K562 (cell line): Measurements from ENCODE around the gene SLC26A2. TPM values are rescaled to one million over a fixed set of nuclear protein-coding genes. Genes with fewer than 3 reads are reported as not detected.

Source experiments
- ATAC-seq: fragments of 200-7000 bp; cut with Tn5 transposase; 3 replicates; pipeline ENCODE4 v1.9.1; 2020; ENCODE audit warnings: moderate library complexity
- BruUV-seq: library from RNA; stranded (reverse); fragments of 400-500 nt; replicated peaks from 2 replicates; lab custom pipeline; 2021; lab: Mats Ljungman, UMichigan
- CTCF ChIA-PET: fragments of 300-600 bp; formaldehyde crosslinking; extraction: SDS; loops from one replicate; lab custom pipeline; 2021; ENCODE audit warnings: low intra/inter-chr PET ratio; lab: Yijun Ruan, JAX
- POLR2A ChIA-PET: fragments of 300-600, 350-650 bp; sonication (Branson Sonifier 250); formaldehyde crosslinking; extraction: SDS; loops from one replicate; lab custom pipeline; 2021; ENCODE audit warnings: antibody characterized with exemption, inconsistent platforms; lab: Yijun Ruan, JAX
- DNase-seq, 4 experiments: peaks; one replicate each; pipeline versions ENCODE4 v3.0.0 to v3.0.0-alpha.2; 2011 to 2018; ENCODE audit warnings: low spot score in 3 of 4, mixed read lengths in 3 of 4; ENCODE audit errors: extremely low read depth in 1 of 4
- FAIRE-seq: peaks from 2 replicates; lab custom pipeline; 2011; peaks lifted over from hg19 to GRCh38; lab: Jason Lieb, UNC
- H2AFZ ChIP-seq: 2 replicates; pipeline ENCODE4 v1.6.0; 2011; ENCODE audit warnings: low read depth, low read length, control low read depth, inconsistent platforms
- H3K27ac ChIP-seq: fragments of 200-600 bp; 3 replicates; pipeline ENCODE4 v1.8.0; 2011; ENCODE audit warnings: low read depth, mild to moderate bottlenecking, control low read depth, inconsistent platforms, low read length, moderate library complexity, mixed read lengths; ENCODE audit errors: extremely low read depth
- H3K27me3 ChIP-seq, 2 experiments: fragments of 300-600 bp in 1 of 2; 2 replicates in 1 of 2; 3 replicates in 1 of 2; pipeline versions ENCODE4 v1.6.0 to v1.8.0; 2011; ENCODE audit warnings: inconsistent platforms in 2 of 2, low read length in 2 of 2, mild to moderate bottlenecking in 1 of 2, mixed read lengths in 1 of 2, moderate library complexity in 1 of 2; ENCODE audit not compliant: control insufficient read depth in 2 of 2, insufficient read depth in 2 of 2
- H3K36me3 ChIP-seq: fragments of 300-600 bp; 3 replicates; pipeline ENCODE4 v1.8.0; 2011; ENCODE audit warnings: mild to moderate bottlenecking, low read length, inconsistent platforms; ENCODE audit not compliant: control insufficient read depth, insufficient read depth
- H3K4me1 ChIP-seq, 2 experiments: fragments of 200-600 bp in 1 of 2; replicated peaks in 1 of 2; 2 replicates in 1 of 2; 3 replicates in 1 of 2; pipeline versions ENCODE4 v1.5.1 to v1.8.0; 2011; ENCODE audit warnings: inconsistent platforms in 2 of 2, low read length in 2 of 2, mild to moderate bottlenecking in 1 of 2, mixed read lengths in 1 of 2, moderate library complexity in 1 of 2; ENCODE audit not compliant: control insufficient read depth in 2 of 2, insufficient read depth in 2 of 2
- H3K4me2 ChIP-seq: 2 replicates; pipeline ENCODE4 v1.6.1; 2011; ENCODE audit warnings: low read length, control low read depth, inconsistent platforms, mixed read lengths; ENCODE audit not compliant: insufficient read depth
- H3K4me3 ChIP-seq: fragments of 200-600 bp; sonication (generic), shearing (Covaris generic); 2 replicates; pipeline ENCODE4 v1.5.1; 2016; ENCODE audit warnings: control low read depth, inconsistent platforms
- H3K79me2 ChIP-seq: fragments of 200-600 bp; 3 replicates; pipeline ENCODE4 v1.8.0; 2011; ENCODE audit warnings: low read length, inconsistent platforms; ENCODE audit not compliant: control insufficient read depth, insufficient read depth
- H3K9ac ChIP-seq, 2 experiments: 2 replicates each; pipeline versions ENCODE4 v1.6.0 to v1.6.1; 2011; ENCODE audit warnings: low read depth in 2 of 2, low read length in 2 of 2, control low read depth in 1 of 2, inconsistent platforms in 1 of 2, mild to moderate bottlenecking in 1 of 2, mixed read lengths in 1 of 2; ENCODE audit not compliant: insufficient read depth in 1 of 2
- H3K9me1 ChIP-seq: one replicate; pipeline ENCODE4 v1.6.0; 2011; ENCODE audit warnings: inconsistent platforms, mild to moderate bottlenecking, low read length, moderate library complexity; ENCODE audit not compliant: control insufficient read depth, insufficient read depth
- H3K9me3 ChIP-seq: replicated peaks from 2 replicates; pipeline ENCODE4 v1.5.1; 2011; ENCODE audit warnings: low read depth, low read length, inconsistent platforms; ENCODE audit not compliant: control insufficient read depth, insufficient read depth
- H4K20me1 ChIP-seq: replicated peaks from 2 replicates; pipeline ENCODE4 v1.6.1; 2011; ENCODE audit warnings: low read length, inconsistent platforms, mixed read lengths; ENCODE audit not compliant: control insufficient read depth, insufficient read depth
- CC2D1A ChIP-seq: fragments of 450-650 bp; IDR thresholded peaks from 2 replicates; pipeline ENCODE4 v1.6.1; 2017; ENCODE audit warnings: mild to moderate bottlenecking
- CEBPB ChIP-seq: fragments of 450-650 bp; IDR thresholded peaks from 2 replicates; pipeline ENCODE4 v1.6.1; 2016; ENCODE audit warnings: missing genetic modification characterization, missing compliant biosample characterization
- ETS1 ChIP-seq: conservative IDR thresholded peaks from 2 replicates; pipeline ENCODE4 v1.6.1; 2011; ENCODE audit warnings: low read depth, mild to moderate bottlenecking, low read length; ENCODE audit not compliant: control insufficient read depth
- IRF1 ChIP-seq: sonication (generic); formaldehyde crosslinking; IDR thresholded peaks from 2 replicates; pipeline ENCODE4 v1.8.0; 2022; ENCODE audit warnings: missing genetic modification reagents, mild to moderate bottlenecking, borderline replicate concordance
- PREB ChIP-seq: sonication (generic); formaldehyde crosslinking; IDR thresholded peaks from 2 replicates; pipeline ENCODE4 v1.8.1; 2023; ENCODE audit warnings: mild to moderate bottlenecking, missing genetic modification reagents
- RBM22 ChIP-seq: fragments of 200-400 bp; formaldehyde crosslinking; IDR thresholded peaks from 2 replicates; pipeline ENCODE4 v1.6.1; 2018; ENCODE audit warnings: low read length, low read depth; ENCODE audit not compliant: poor library complexity, severe bottlenecking
- SMAD1 ChIP-seq: fragments of 150-350 bp; IDR thresholded peaks from 2 replicates; pipeline ENCODE4 v1.6.1; 2014; ENCODE audit warnings: low read length, low read depth; ENCODE audit not compliant: partially characterized antibody
- TFAP4 ChIP-seq: sonication (generic); formaldehyde crosslinking; IDR thresholded peaks from 2 replicates; pipeline ENCODE4 v1.8.0; 2022; ENCODE audit warnings: missing genetic modification reagents, mild to moderate bottlenecking, moderate library complexity, borderline replicate concordance
- THAP12 ChIP-seq: fragments of 250-450 bp; sonication (Bioruptor Pico); IDR thresholded peaks from 2 replicates; pipeline ENCODE4 v1.9.0; 2021; ENCODE audit warnings: mild to moderate bottlenecking, inconsistent platforms
- THRB ChIP-seq: fragments of 450-650 bp; formaldehyde crosslinking; conservative IDR thresholded peaks from 2 replicates; pipeline ENCODE4 v1.4.0; 2022; ENCODE audit warnings: mild to moderate bottlenecking, missing genetic modification characterization
- ZNF512 ChIP-seq: IDR thresholded peaks from 2 replicates; pipeline ENCODE4 v1.6.1; 2016; ENCODE audit warnings: missing genetic modification characterization, missing compliant biosample characterization
- WGBS: fragments of 100-300 bp; shearing (Covaris generic); methylation state at CpG from one replicate; pipeline ENCODE4 v1.1.6; 2016; ENCODE audit warnings: low coverage, mixed read lengths; ENCODE audit not compliant: insufficient coverage; ENCODE audit errors: missing lambda C conversion rate; 5-methylcytosine and 5-hydroxymethylcytosine counted together
- in situ Hi-C: fragments of 300-500 bp; cut with MboI; formaldehyde crosslinking; loops from 4 replicates; pipeline ENCODE4 v1.15.0; 2018; ENCODE audit warnings: inconsistent platforms, mixed read lengths
- intact Hi-C: fragments of 100-400 bp; cut with micrococcal nuclease; formaldehyde crosslinking; loops from 2 replicates; pipeline ENCODE4 v1.14.2; 2022
- polyA plus RNA-seq, 8 experiments: library from polyadenylated mRNA; depleted of rRNA in 4 of 8; stranded (reverse) in 5 of 8; unstranded in 3 of 8; fragments of >200 nt; fragmentation: Nextera tagmentation in 2 of 8; fragmentation: Illumina TruSeq in 1 of 8; extraction: Ambion mirVana in 2 of 8; extraction: Trizol in 1 of 8; gene quantifications; 2 replicates each; pipeline versions ENCODE4 v1.2.1 to v1.2.3, GENCODE V29; 2011 to 2014; ENCODE audit warnings: inconsistent platforms in 1 of 8, missing spikeins in 1 of 8
- total RNA-seq, 7 experiments: library from RNA; depleted of rRNA in 6 of 7; stranded (reverse); fragments of >200 nt in 6 of 7; fragmentation: Illumina TruSeq in 2 of 7; extraction: Trizol in 2 of 7; gene quantifications; 2 replicates each; pipeline versions ENCODE4 v1.2.1 to v1.2.3, GENCODE V29; 2011 to 2021; ENCODE audit warnings: low replicate concordance in 1 of 7

Gene SLC26A2
- total and polyA plus RNA-seq, 9 of the 15 experiments (the other 6 are each of a cell fraction or from before 2014, with no cell fraction given) = 1.1 to 6.3 (median 3.6) TPM

GRCh38 chr5:149941795-149942194 lies 18.8 kb upstream of the SLC26A2 start:
- H3K27me3 ChIP-seq = no peaks in the 10 kb centered on the region
- H3K4me1 ChIP-seq = peaks cover 29 to 59% of the 10 kb centered on the region in 2 experiments
- H3K79me2 ChIP-seq = no peaks in the 10 kb centered on the region
- H3K9me1 ChIP-seq = no peaks in the 10 kb centered on the region
- FAIRE-seq (no peak), ATAC-seq (no peak), DNase-seq (no peak)
- 90% methylated on average over 4 of the region's 4 CpGs for WGBS
- H4K20me1 ChIP-seq = no peaks in the 10 kb centered on the region
- intact Hi-C loops = no loop called here
- CTCF ChIA-PET = no interaction called here
- H3K9me3 ChIP-seq = no peaks in the 10 kb centered on the region
- BruUV-seq = no TSS peak
- in situ Hi-C loops = no loop called here
- no peaks in the 10 kb centered on the region; the same call in 1 of the 3 replicates for H3K36me3 ChIP-seq
- H3K27ac ChIP-seq = no peak overlapping the region
- POLR2A ChIA-PET = interaction anchor here (0.6 to 3.0 kb wide), 3 partner anchors 10 to 34 kb away, joined by 3 to 12 read pairs (median 4); no protein-coding TSS in a partner anchor
- no peak overlapping the region for H3K4me2 ChIP-seq
- no peak overlapping the region for H3K4me3 ChIP-seq
- no peak overlapping the region for H2AFZ ChIP-seq
- H3K9ac ChIP-seq = no peak overlapping the region
- TF ChIP-seq CC2D1A = no peak
- no peak for TF ChIP-seq ETS1
- no peak for TF ChIP-seq SMAD1
- TF ChIP-seq IRF1 = no peak
- TF ChIP-seq CEBPB (tag) = peak; percentile 59
- TF ChIP-seq THAP12 = no peak
- TF ChIP-seq ZNF512 (tag) = peak; percentile 65
- TF ChIP-seq THRB = no peak
- no peak for TF ChIP-seq PREB (CRISPR knock-in tag)
- no peak for TF ChIP-seq TFAP4
- no peak for TF ChIP-seq RBM22
